DND-41 (cell line): ENCODE measurements around the gene IRF6.

ENCODE experiments used
- EZH2 ChIP-seq: IDR thresholded peaks from 3 replicates; pipeline ENCODE4 v1.6.1; 2012; ENCODE audit warnings: borderline replicate concordance, low read depth, mild to moderate bottlenecking, moderate library complexity, low read length, inconsistent platforms; ENCODE audit not compliant: severe bottlenecking
- TF ChIP-seq, protein P1 (sequence below): IDR thresholded peaks from 2 replicates; pipeline ENCODE4 v1.5.1; 2012; ENCODE audit warnings: borderline replicate concordance, low read length, moderate library complexity, mild to moderate bottlenecking; ENCODE audit not compliant: poor library complexity, severe bottlenecking; ENCODE audit errors: extremely low read depth

DNA sequence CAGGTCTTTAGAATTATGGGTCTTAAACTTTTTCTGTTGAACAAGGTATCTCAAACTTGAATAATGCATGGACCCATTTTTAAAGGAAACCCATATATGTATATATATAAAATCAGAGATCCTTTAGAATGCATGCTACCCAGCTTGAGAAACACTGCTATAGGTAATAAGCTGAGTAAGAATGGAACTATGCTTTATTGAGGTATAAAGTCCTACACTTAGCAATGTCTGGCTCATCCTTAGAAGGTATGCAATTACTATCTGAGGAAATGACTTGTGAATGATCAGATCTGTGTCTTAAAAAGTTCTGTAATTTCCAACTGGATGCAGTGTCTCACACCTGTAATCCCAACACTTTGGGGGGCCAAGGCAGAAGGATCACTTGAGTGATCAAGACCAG is 38.8 kb downstream of the IRF6 start:
- TF ChIP-seq, protein P1, sequence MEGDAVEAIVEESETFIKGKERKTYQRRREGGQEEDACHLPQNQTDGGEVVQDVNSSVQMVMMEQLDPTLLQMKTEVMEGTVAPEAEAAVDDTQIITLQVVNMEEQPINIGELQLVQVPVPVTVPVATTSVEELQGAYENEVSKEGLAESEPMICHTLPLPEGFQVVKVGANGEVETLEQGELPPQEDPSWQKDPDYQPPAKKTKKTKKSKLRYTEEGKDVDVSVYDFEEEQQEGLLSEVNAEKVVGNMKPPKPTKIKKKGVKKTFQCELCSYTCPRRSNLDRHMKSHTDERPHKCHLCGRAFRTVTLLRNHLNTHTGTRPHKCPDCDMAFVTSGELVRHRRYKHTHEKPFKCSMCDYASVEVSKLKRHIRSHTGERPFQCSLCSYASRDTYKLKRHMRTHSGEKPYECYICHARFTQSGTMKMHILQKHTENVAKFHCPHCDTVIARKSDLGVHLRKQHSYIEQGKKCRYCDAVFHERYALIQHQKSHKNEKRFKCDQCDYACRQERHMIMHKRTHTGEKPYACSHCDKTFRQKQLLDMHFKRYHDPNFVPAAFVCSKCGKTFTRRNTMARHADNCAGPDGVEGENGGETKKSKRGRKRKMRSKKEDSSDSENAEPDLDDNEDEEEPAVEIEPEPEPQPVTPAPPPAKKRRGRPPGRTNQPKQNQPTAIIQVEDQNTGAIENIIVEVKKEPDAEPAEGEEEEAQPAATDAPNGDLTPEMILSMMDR, result no peak
- TF ChIP-seq EZH2, result no peak
